ENCODE measurements around the gene BTN1A1.

The BTN1A1 gene

GRCh38 chr6:26500102-26500501 is at the start of gene BTN1A1:
BTN1A1 (plus strand) TSS chr6:26500303; CDS start chr6:26501287, 984 bp downstream.
- H3K4me3 ChIP-seq (ENCODE audit: low read length): no peak within 1 kb of the TSS
- no peaks in the 10 kb centered on the region for H3K9me3 ChIP-seq (ENCODE audit: control insufficient read depth, insufficient read depth, low read length)
- 0 out of 2 replicates have a peak, but pooled peaks cover 3% of the 10 kb centered on the region for H3F3A ChIP-seq (ENCODE audit: control insufficient read depth, insufficient read depth)
- no peaks in the 10 kb centered on the region for H3K36me3 ChIP-seq (ENCODE audit: control insufficient read depth, low read length)
- no peaks in the 10 kb centered on the region for H3K9me2 ChIP-seq (replicated peaks; ENCODE audit: control insufficient read depth, low read length)
- H3K27me3 ChIP-seq (ENCODE audit: control insufficient read depth, low read length): no peaks in the 10 kb centered on the region
- H3K79me2 ChIP-seq (ENCODE audit: control insufficient read depth, low read length): no peaks in the 10 kb centered on the region
- TF ChIP-seq EZH2phosphoT487 (IDR thresholded peaks at IDR 0.05; ENCODE audit: borderline replicate concordance, low read length): no peak
- no peak within 1 kb of the TSS for H3K27ac ChIP-seq (ENCODE audit: low read depth, low read length)
- H3K4me1 ChIP-seq (ENCODE audit: control insufficient read depth, low read length): peaks cover 37% of the 10 kb centered on the region
- H3K4me2 ChIP-seq (ENCODE audit: low read length): no peak within 1 kb of the TSS
- H4K20me1 ChIP-seq (ENCODE audit: control insufficient read depth, insufficient read depth, low read depth, low read length): no peaks in the 10 kb centered on the region

- Histone ChIP-seq H3K9me3 (ENCODE audit: control insufficient read depth, insufficient read depth, low read length) (no peaks in the 10 kb centered on the region), H3K4me2 (ENCODE audit: low read length) (no peak overlapping the region), H3K4me3 (ENCODE audit: low read length) (no peak overlapping the region), H3K36me3 (ENCODE audit: control insufficient read depth, low read length) (no peaks in the 10 kb centered on the region), H3K9me2 (replicated peaks; ENCODE audit: control insufficient read depth, low read length) (no peaks in the 10 kb centered on the region), H3K79me2 (ENCODE audit: control insufficient read depth, low read length) (no peaks in the 10 kb centered on the region), H3K27ac (ENCODE audit: low read depth, low read length) (no peak overlapping the region), H3K27me3 (ENCODE audit: control insufficient read depth, low read length) (no peaks in the 10 kb centered on the region), H4K20me1 (ENCODE audit: control insufficient read depth, insufficient read depth, low read depth, low read length) (no peaks in the 10 kb centered on the region), H3F3A (ENCODE audit: control insufficient read depth, insufficient read depth) (no peaks in the 10 kb centered on the region), H3K4me1 (ENCODE audit: control insufficient read depth, low read length) (peaks cover 6% of the 10 kb centered on the region)
- TF ChIP-seq CTCF (IDR thresholded peaks at IDR 0.05; ENCODE audit: low read depth, low read length, poor library complexity, severe bottlenecking) (no peak), EZH2phosphoT487 (IDR thresholded peaks at IDR 0.05; ENCODE audit: borderline replicate concordance, low read length) (no peak)
Observed at GRCh38 chr6:26452631-26453235, 47.4 kb upstream of the BTN1A1 start.

- no peaks in the 10 kb centered on the region for H4K20me1 ChIP-seq (ENCODE audit: control insufficient read depth, insufficient read depth, low read depth, low read length)
- H3K4me3 ChIP-seq (ENCODE audit: low read length): no peak overlapping the region
- H3K4me2 ChIP-seq (ENCODE audit: low read length): no peak overlapping the region
- H3K9me2 ChIP-seq (replicated peaks; ENCODE audit: control insufficient read depth, low read length): no peaks in the 10 kb centered on the region
- no peaks in the 10 kb centered on the region for H3K9me3 ChIP-seq (ENCODE audit: control insufficient read depth, insufficient read depth, low read length)
- H3K27ac ChIP-seq (ENCODE audit: low read depth, low read length): no peak overlapping the region
- H3F3A ChIP-seq (ENCODE audit: control insufficient read depth, insufficient read depth): no peaks in the 10 kb centered on the region
- peaks cover 7% of the 10 kb centered on the region for H3K36me3 ChIP-seq (ENCODE audit: control insufficient read depth, low read length)
- no peaks in the 10 kb centered on the region for H3K27me3 ChIP-seq (ENCODE audit: control insufficient read depth, low read length)
- no peak for TF ChIP-seq CTCF (IDR thresholded peaks at IDR 0.05; ENCODE audit: low read depth, low read length, poor library complexity, severe bottlenecking)
- no peak for TF ChIP-seq EZH2phosphoT487 (IDR thresholded peaks at IDR 0.05; ENCODE audit: borderline replicate concordance, low read length)
- peaks cover 14% of the 10 kb centered on the region for H3K4me1 ChIP-seq (ENCODE audit: control insufficient read depth, low read length)
- H3K79me2 ChIP-seq (ENCODE audit: control insufficient read depth, low read length): peaks cover 18% of the 10 kb centered on the region
Observed at GRCh38 chr6:26454631-26455030, 45.5 kb upstream of the BTN1A1 start.

- H3K4me1 ChIP-seq (ENCODE audit: control insufficient read depth, low read length): peaks cover 20% of the 10 kb centered on the region
- no peaks in the 10 kb centered on the region for H3K27me3 ChIP-seq (ENCODE audit: control insufficient read depth, low read length)
- peaks cover 26% of the 10 kb centered on the region for H3K79me2 ChIP-seq (ENCODE audit: control insufficient read depth, low read length)
- no peaks in the 10 kb centered on the region for H3K9me2 ChIP-seq (replicated peaks; ENCODE audit: control insufficient read depth, low read length)
- no peaks in the 10 kb centered on the region for H3F3A ChIP-seq (ENCODE audit: control insufficient read depth, insufficient read depth)
- H3K36me3 ChIP-seq (ENCODE audit: control insufficient read depth, low read length): peaks cover 16% of the 10 kb centered on the region
- TF ChIP-seq EZH2phosphoT487 (IDR thresholded peaks at IDR 0.05; ENCODE audit: borderline replicate concordance, low read length) (no peak), CTCF (IDR thresholded peaks at IDR 0.05; ENCODE audit: low read depth, low read length, poor library complexity, severe bottlenecking) (no peak)
- H4K20me1 ChIP-seq (ENCODE audit: control insufficient read depth, insufficient read depth, low read depth, low read length): no peaks in the 10 kb centered on the region
- H3K4me2 ChIP-seq (ENCODE audit: low read length): no peak overlapping the region
- H3K9me3 ChIP-seq (ENCODE audit: control insufficient read depth, insufficient read depth, low read length): no peaks in the 10 kb centered on the region
- H3K27ac ChIP-seq (ENCODE audit: low read depth, low read length): no peak overlapping the region
- H3K4me3 ChIP-seq (ENCODE audit: low read length): no peak overlapping the region
Observed at GRCh38 chr6:26455357-26455970, 44.6 kb upstream of the BTN1A1 start.

Measured in DOHH2 (cell line).